ENCODE data around the gene ETF1. TPM values are rescaled to one million over a fixed set of nuclear protein-coding genes. Genes with fewer than 3 reads are reported as not detected.

ETF1 gene
- total RNA-seq, 2 donors from 2014 or later: 106 to 109 TPM

GRCh38 chr5:138468133-138468965, 74.7 kb downstream of the ETF1 start:
- H3K4me1 ChIP-seq (ENCODE audit: control insufficient read depth, insufficient read depth, low read length): peaks cover 7% of the 10 kb centered on the region
- Mint-ChIP-seq H3K4me3 (peak overlapping the region; percentile 69), H3K27ac (no peak overlapping the region), H3K4me1 (peaks cover 18% of the 10 kb centered on the region), H3K27me3 (ENCODE audit: insufficient read depth) (peaks cover 20% of the 10 kb centered on the region), H3K36me3 (ENCODE audit: low read depth) (peaks cover 11% of the 10 kb centered on the region), H3K9me3 (no peaks in the 10 kb centered on the region)
- H3K27ac ChIP-seq (ENCODE audit: low read depth, low read length): no peak overlapping the region
- H3K4me3 ChIP-seq (ENCODE audit: low read length): no peak overlapping the region
- 88 to 93% methylated on average over 4 to 7 of the region's 7 CpGs for WGBS, 2 experiments (ENCODE audit: insufficient coverage in 1 of 2, insufficient read length in 1 of 2)
- no peak for DNase-seq
- TF ChIP-seq CTCF (conservative IDR thresholded peaks at IDR 0.05): no peak
- peaks cover 12% of the 10 kb centered on the region for H3K27me3 ChIP-seq (ENCODE audit: control insufficient read depth, insufficient read depth, low read length, poor library complexity, severe bottlenecking)
- no peaks in the 10 kb centered on the region for H3K9me3 ChIP-seq (ENCODE audit: control insufficient read depth, low read length)
- H3K36me3 ChIP-seq (ENCODE audit: control insufficient read depth, insufficient read depth, low read length): peaks cover 10% of the 10 kb centered on the region
- H3K9ac ChIP-seq (ENCODE audit: extremely low read depth, low read length, poor library complexity, severe bottlenecking): no peak overlapping the region

GRCh38 chr5:138467711-138468132, 75.3 kb downstream of the ETF1 start:
- H3K36me3 ChIP-seq (ENCODE audit: control insufficient read depth, insufficient read depth, low read length): peaks cover 10% of the 10 kb centered on the region
- Mint-ChIP-seq H3K36me3 (ENCODE audit: low read depth) (peaks cover 11% of the 10 kb centered on the region), H3K27ac (no peak overlapping the region), H3K4me1 (peaks cover 17% of the 10 kb centered on the region), H3K4me3 (peak overlapping the region; percentile 69), H3K9me3 (no peaks in the 10 kb centered on the region), H3K27me3 (ENCODE audit: insufficient read depth) (peaks cover 20% of the 10 kb centered on the region)
- WGBS, 2 experiments (ENCODE audit: insufficient coverage in 1 of 2, insufficient read length in 1 of 2): 91 to 93% methylated on average over 8 to 14 of the region's 14 CpGs
- H3K4me1 ChIP-seq (ENCODE audit: control insufficient read depth, insufficient read depth, low read length): peaks cover 7% of the 10 kb centered on the region
- no peak for TF ChIP-seq CTCF (conservative IDR thresholded peaks at IDR 0.05)
- H3K4me3 ChIP-seq (ENCODE audit: low read length): no peak overlapping the region
- H3K27me3 ChIP-seq (ENCODE audit: control insufficient read depth, insufficient read depth, low read length, poor library complexity, severe bottlenecking): peaks cover 12% of the 10 kb centered on the region
- H3K9me3 ChIP-seq (ENCODE audit: control insufficient read depth, low read length): no peaks in the 10 kb centered on the region
- no peak overlapping the region for H3K27ac ChIP-seq (ENCODE audit: low read depth, low read length)
- no peak for DNase-seq
- H3K9ac ChIP-seq (ENCODE audit: extremely low read depth, low read length, poor library complexity, severe bottlenecking): no peak overlapping the region

GRCh38 chr5:138466900-138467710, 75.9 kb downstream of the ETF1 start:
- Histone ChIP-seq H3K9me3 (ENCODE audit: control insufficient read depth, low read length) (no peaks in the 10 kb centered on the region), H3K4me1 (ENCODE audit: control insufficient read depth, insufficient read depth, low read length) (peaks cover 7% of the 10 kb centered on the region), H3K27me3 (ENCODE audit: control insufficient read depth, insufficient read depth, low read length, poor library complexity, severe bottlenecking) (peaks cover 12% of the 10 kb centered on the region), H3K36me3 (ENCODE audit: control insufficient read depth, insufficient read depth, low read length) (peaks cover 10% of the 10 kb centered on the region), H3K27ac (ENCODE audit: low read depth, low read length) (no peak overlapping the region), H3K9ac (ENCODE audit: extremely low read depth, low read length, poor library complexity, severe bottlenecking) (peak overlapping the region; percentile 72), H3K4me3 (ENCODE audit: low read length) (peak overlapping the region; percentile 98)
- WGBS, 2 experiments (ENCODE audit: insufficient coverage in 1 of 2, insufficient read length in 1 of 2): 90 to 93% methylated on average over 27 to 45 of the region's 45 CpGs
- peak overlapping the region; percentile 10 for H3K27ac Mint-ChIP-seq
- H3K27me3 Mint-ChIP-seq (ENCODE audit: insufficient read depth): peaks cover 20% of the 10 kb centered on the region
- TF ChIP-seq CTCF (conservative IDR thresholded peaks at IDR 0.05): no peak
- peaks cover 12% of the 10 kb centered on the region for H3K4me1 Mint-ChIP-seq
- DNase-seq: no peak
- peaks cover 11% of the 10 kb centered on the region for H3K36me3 Mint-ChIP-seq (ENCODE audit: low read depth)
- no peaks in the 10 kb centered on the region for H3K9me3 Mint-ChIP-seq
- H3K4me3 Mint-ChIP-seq: peak overlapping the region; percentile 69

Data from endodermal cell (in vitro differentiated cells).